DOHH2 (cell line): ENCODE measurements around the gene ABCF1.

Experiments
- CTCF ChIP-seq: fragments of 200-600 bp; sonication (generic); IDR thresholded peaks from one replicate; pipeline ENCODE4 v1.5.1; 2014; ENCODE audit warnings: antibody characterized with exemption, mild to moderate bottlenecking, low read depth, low read length; ENCODE audit not compliant: poor library complexity, severe bottlenecking
- EZH2phosphoT487 ChIP-seq: fragments of 200-600 bp; sonication (generic); IDR thresholded peaks from 2 replicates; pipeline ENCODE4 v1.6.1; 2017; ENCODE audit warnings: borderline replicate concordance, mild to moderate bottlenecking, antibody characterized with exemption, low read length, moderate library complexity, mixed read lengths

DNA sequence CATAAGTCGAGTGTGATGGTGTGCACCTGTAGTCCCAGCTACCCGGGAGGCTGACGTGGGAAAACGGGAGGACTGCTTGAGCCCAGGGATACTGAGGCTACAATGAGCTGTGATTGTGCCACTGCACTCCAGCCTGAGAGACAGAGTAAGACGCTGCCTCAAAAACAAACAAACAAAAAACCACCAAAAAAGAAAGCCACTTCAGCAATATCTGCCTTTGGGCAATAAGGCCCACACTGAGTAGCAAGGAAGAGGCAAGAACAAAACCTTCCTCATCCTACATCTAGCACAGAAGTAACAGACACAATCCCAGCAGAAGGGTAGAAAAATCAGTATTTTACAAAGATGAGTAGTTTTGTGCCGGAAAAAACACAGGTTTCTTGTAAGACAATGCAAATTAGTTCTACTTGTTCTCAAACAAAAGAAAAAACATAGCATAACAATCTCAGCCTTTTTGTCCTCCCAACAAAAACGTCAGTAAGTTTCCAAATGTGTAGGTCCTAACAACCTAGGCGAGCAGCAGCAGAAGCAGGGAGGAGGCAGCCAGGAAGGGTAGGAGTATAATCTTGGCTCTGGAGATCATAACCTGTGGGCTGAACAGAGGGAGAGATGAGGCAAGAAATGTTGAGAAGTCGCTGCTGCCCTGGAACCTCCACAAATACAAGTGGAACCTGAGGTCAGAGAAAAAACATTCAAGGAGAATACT, 40.1 kb downstream of the ABCF1 start:
- TF ChIP-seq CTCF (no peak), EZH2phosphoT487 (no peak)
